GM13977 (cell line): ENCODE data around the gene AKAP6.
"Not testable (repeated sequence)": the region's sequence is repeated elsewhere in the genome, so short reads cannot be mapped to it uniquely, and the experiment has no call there.

Experiments used
- DNase-seq: peaks from one replicate; pipeline ENCODE4 v3.0.0; 2012; ENCODE audit warnings: low spot score
- in situ Hi-C: fragments of 300-500 bp; cut with MboI; formaldehyde crosslinking; loops from one replicate; pipeline ENCODE4 v1.12.0; 2022; ENCODE audit warnings: low sequenced_read_pairs, low pct_unique_long_range_greater_than_20kb, mixed read lengths, inconsistent platforms; ENCODE audit not compliant: unreplicated experiment
- TF ChIP-seq, protein P1 (sequence below): IDR thresholded peaks from 2 replicates; pipeline ENCODE4 v1.5.1; 2012; ENCODE audit warnings: mild to moderate bottlenecking, control low read depth; ENCODE audit not compliant: insufficient read depth; ENCODE audit errors: extremely low read depth, missing control alignments

AKAP6 gene

DNA sequence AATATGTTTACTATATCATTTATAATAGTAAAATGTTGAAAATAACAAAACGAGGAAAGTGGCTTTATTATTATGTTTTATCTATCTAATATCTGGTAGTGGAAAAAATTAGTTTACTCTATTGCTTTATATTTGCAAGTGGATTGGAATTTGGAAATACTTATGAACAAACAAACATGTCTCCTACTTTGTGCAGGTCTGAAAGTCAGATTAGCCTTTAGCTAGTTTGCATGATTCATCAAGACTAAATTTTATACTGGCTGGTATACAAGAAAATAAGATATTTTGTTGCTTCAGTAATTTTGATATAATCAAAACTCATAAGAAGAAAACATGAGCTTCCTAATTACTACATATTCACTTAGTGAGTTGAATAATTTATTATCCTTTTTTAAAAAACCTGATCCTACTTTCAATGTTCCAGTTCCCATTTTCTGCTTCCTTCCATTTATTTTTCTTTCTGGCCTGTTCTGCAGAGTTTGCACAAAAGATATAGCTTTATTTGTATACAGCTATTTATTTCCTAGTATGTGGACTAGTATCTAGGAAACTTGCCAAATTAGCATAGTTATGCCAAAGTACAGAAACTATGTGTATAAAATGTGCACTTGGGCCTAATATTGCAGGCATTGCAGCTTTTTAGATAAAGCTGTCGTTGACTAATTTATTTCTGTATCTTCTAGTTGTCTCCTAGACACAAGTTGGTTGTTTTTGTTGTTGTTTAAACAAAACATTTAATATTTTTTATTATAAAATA is 122.0 kb downstream of the AKAP6 start:
- in situ Hi-C loops, result loop anchor here (25.0 kb wide), 1 partner anchor 514 kb away; no protein-coding TSS in a partner anchor
- TF ChIP-seq, protein P1, sequence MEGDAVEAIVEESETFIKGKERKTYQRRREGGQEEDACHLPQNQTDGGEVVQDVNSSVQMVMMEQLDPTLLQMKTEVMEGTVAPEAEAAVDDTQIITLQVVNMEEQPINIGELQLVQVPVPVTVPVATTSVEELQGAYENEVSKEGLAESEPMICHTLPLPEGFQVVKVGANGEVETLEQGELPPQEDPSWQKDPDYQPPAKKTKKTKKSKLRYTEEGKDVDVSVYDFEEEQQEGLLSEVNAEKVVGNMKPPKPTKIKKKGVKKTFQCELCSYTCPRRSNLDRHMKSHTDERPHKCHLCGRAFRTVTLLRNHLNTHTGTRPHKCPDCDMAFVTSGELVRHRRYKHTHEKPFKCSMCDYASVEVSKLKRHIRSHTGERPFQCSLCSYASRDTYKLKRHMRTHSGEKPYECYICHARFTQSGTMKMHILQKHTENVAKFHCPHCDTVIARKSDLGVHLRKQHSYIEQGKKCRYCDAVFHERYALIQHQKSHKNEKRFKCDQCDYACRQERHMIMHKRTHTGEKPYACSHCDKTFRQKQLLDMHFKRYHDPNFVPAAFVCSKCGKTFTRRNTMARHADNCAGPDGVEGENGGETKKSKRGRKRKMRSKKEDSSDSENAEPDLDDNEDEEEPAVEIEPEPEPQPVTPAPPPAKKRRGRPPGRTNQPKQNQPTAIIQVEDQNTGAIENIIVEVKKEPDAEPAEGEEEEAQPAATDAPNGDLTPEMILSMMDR, result no peak
- DNase-seq, result no peak

DNA sequence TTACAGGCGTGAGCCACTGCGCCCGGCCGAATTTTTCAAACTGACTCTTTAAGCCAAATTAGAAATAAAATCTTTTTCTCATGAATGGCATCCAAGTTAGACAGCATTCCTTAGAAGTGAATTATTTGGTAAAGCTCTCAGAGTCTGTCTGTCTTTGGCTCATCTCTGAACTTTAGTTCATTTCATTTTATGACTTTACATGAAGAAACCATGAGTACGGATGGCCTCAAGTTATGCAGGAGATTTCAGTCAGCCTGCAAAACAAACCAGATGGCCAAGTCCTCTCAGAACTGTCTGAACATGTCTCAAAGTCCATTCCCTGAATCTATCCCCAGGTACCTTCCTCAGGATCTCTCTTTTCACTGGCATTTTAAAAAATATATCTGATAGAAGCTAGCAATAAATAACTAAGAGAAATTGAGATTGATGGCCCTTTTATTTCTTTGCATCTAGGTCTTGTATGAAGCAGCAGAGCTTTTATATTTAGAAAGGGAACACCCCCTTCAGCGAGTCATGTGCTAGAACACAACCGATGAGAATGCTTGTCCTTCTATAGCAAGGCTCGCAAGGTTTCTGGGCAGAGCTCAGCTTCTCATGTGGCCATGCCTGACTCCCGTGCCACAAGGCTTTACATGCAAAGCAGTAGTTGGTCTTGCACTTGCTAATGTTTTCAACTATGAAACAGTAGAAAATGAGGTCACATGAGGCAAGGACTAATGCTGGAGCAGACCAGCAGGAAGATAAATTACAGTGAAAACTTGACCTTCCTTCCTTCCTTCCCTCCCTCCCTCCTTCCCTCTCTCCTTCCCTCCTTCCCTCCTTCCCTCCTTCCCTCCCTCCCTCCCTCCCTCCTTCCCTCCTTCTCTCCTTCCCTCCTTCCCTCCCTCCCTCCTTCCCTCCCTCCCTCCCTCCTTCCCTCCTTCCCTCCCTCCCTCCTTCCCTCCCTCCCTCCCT is 125.0 kb downstream of the AKAP6 start:
- TF ChIP-seq, protein P1, result no peak
- DNase-seq, result no peak
- in situ Hi-C loops, result loop anchor here (25.0 kb wide), 1 partner anchor 517 kb away; no protein-coding TSS in a partner anchor

DNA sequence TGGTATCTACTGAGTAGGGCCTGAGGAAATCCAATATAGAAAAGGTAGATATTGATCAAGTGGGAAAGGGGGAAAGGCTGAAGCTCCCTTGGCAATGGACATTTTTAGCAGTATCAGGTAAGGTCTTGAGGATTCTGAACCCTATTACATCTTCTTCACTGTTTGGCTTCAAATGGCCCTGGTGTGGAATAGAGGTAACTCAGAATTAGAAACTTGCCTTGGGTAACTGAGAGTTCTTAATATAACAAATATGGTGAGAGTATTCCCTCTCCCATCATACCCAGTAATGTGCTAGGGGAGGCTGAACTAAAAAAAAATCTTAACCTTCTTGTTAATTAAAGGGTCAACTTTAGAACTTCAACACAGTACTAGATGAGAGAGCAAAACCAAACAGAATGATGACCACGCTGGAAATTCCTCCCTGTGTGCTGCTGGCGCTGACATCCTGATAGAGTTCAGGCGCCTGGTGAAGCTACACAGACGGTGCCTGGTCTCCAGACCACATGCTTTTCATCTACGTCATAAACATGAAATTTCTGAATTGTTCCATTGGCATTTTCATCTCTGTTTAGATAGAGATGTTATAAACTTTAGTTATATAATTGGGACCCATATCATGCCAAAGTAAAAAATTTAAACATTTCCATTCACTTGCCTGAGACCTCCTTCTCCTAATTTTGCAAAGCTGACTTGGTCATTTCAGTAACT is 128.3 kb downstream of the AKAP6 start:
- in situ Hi-C loops, result loop anchor here (25.0 kb wide), 1 partner anchor 520 kb away; no protein-coding TSS in a partner anchor
- no peak for DNase-seq
- TF ChIP-seq, protein P1, result no peak

DNA sequence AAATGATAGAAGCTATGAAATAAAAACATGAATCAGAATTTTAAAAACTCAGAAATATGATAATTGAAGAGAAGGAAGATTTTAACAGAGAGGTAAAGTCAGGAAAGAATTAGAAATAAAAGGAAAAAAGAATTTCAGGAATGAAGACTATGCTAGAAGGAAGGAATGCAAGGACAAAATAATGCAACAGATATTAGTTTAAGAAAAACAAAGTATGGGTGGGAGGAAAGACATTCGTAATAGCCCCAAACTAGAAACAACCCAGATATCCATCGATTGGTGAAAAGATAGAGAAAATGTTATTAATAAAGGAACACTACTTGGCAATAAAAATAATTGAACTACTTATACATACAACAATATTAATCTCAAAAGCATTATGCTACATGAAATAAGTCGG is 129.6 kb downstream of the AKAP6 start:
- TF ChIP-seq, protein P1, result no peak
- in situ Hi-C loops, result loop anchor here (25.0 kb wide), 1 partner anchor 521 kb away; no protein-coding TSS in a partner anchor

DNA sequence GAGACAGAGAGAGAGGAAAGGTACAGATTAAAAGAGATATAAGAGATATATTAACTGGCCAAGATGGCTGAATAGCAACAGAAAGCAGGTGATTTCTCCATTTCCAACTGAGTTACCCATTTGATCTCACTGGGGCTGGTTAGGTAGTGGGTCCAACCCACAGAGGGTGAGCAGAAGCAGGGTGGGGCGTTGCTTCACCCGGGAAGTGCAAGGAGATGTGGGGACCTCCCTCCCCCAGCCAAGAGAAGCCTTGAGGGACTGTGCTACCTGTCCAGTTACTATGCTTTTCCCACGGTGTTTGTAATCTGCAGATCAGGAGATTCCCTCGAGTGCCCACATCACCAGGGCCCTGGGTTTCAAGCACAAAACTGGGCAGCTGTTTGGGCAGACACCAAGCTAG is 131.2 kb downstream of the AKAP6 start:
- in situ Hi-C loops, result loop anchor here (10.0 to 25.0 kb wide), 2 partner anchors 205 to 523 kb away; no protein-coding TSS in a partner anchor
- no peak for DNase-seq
- TF ChIP-seq, protein P1, result no peak

More for the DNA sequence above, 129.6 kb downstream of the AKAP6 start:
- no peak for DNase-seq

DNA sequence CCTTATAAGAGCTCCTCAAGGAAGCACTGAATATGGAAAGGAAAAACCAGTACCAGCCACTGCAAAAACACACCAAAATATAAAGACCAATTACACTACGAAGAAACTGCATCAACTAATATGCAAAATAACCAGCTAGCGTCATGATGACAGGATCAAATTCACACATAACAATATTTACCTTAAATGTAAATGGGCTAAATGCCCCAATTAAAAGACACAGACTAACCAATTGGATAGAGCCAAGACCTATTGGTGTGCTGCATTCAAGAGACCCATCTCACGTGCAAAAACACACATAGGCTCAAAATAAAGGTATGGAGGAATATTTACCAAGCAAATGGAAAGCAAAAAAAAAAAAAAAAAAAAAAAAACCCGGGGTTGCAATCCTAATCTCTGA is 133.5 kb downstream of the AKAP6 start:
- in situ Hi-C loops, result loop anchor here (10.0 to 25.0 kb wide), 2 partner anchors 208 to 525 kb away; no protein-coding TSS in a partner anchor
- not testable (repeated sequence) for DNase-seq
